Umbilical cord (tissue), 2 donors: ENCODE results near the gene PIGQ. TPM values are rescaled to one million over a fixed set of nuclear protein-coding genes. Genes with fewer than 3 reads are reported as not detected.

Experiments
- DNase-seq: peaks from one replicate; pipeline ENCODE4 v3.0.0-alpha.2; 2015; ENCODE audit warnings: low spot score
- total RNA-seq: library from RNA; depleted of rRNA; stranded (reverse); fragments of >200 nt; gene quantifications from one replicate; pipeline ENCODE4 v1.2.3, GENCODE V29; 2014; ENCODE audit warnings: low replicate concordance; ENCODE audit not compliant: insufficient read depth

PIGQ gene
- total RNA-seq, 1 donor from 2014 or later: 18.5 TPM

- DNase-seq: peak; percentile 16
These were observed 35.6 kb upstream of the PIGQ start for GRCh38 chr16:534135-534534.

GRCh38 chr16:534856-535445 is 34.8 kb upstream of the PIGQ start:
- DNase-seq: no peak

GRCh38 chr16:535446-536405 is 34.0 kb upstream of the PIGQ start:
- no peak for DNase-seq

GRCh38 chr16:536746-537145 is 33.0 kb upstream of the PIGQ start:
- DNase-seq: no peak

- DNase-seq: no peak
These were observed 32.1 kb upstream of the PIGQ start for GRCh38 chr16:537415-538335.

GRCh38 chr16:539901-540530 is 29.8 kb upstream of the PIGQ start:
- DNase-seq: no peak

- DNase-seq: no peak
These were observed 29.0 kb upstream of the PIGQ start for GRCh38 chr16:540645-541340.

GRCh38 chr16:543301-544164 is 26.2 kb upstream of the PIGQ start:
- DNase-seq: no peak

- no peak for DNase-seq
These were observed 25.3 kb upstream of the PIGQ start for GRCh38 chr16:544517-544916.

GRCh38 chr16:546909-547770 is 22.6 kb upstream of the PIGQ start:
- DNase-seq: peak; percentile 35

GRCh38 chr16:548586-548985 is 21.2 kb upstream of the PIGQ start:
- DNase-seq: no peak

- no peak for DNase-seq
These were observed 20.1 kb upstream of the PIGQ start for GRCh38 chr16:549544-550263.

- no peak for DNase-seq
These were observed 18.6 kb upstream of the PIGQ start for GRCh38 chr16:551210-551609.

GRCh38 chr16:552171-552570 is 17.6 kb upstream of the PIGQ start:
- DNase-seq: no peak

GRCh38 chr16:553601-554296 is 16.0 kb upstream of the PIGQ start:
- no peak for DNase-seq

GRCh38 chr16:554297-554621 is 15.5 kb upstream of the PIGQ start:
- no peak for DNase-seq

GRCh38 chr16:554640-555365 is 15.0 kb upstream of the PIGQ start:
- no peak for DNase-seq
